NCI-H1105 treated with DMSO at 0.1 percent for 48 hours (cell line): ENCODE measurements around the gene C1orf146.
A peak's percentile ranks its signal among the peaks of the same experiment; 100 is the strongest.
"Not testable (repeated sequence)": the region's sequence is repeated elsewhere in the genome, so short reads cannot be mapped to it uniquely, and the experiment has no call there.

Experiments used
- DNase-seq: peaks from one replicate; lab custom pipeline; 2025; lab: John Stamatoyannopoulos, UW

C1orf146 gene

GRCh38 chr1:92274939-92275338, 57.2 kb downstream of the C1orf146 start:
- DNase-seq = no peak

- no peak for DNase-seq
Measured at GRCh38 chr1:92276082-92276481, 58.4 kb downstream of the C1orf146 start.

- DNase-seq = no peak
Measured at GRCh38 chr1:92277105-92277723, 59.5 kb downstream of the C1orf146 start.

- not testable (repeated sequence) for DNase-seq
Measured at GRCh38 chr1:92279781-92280180, 62.1 kb downstream of the C1orf146 start.

- not testable (repeated sequence) for DNase-seq
Measured at GRCh38 chr1:92281411-92281810, 63.7 kb downstream of the C1orf146 start.

- DNase-seq = peak; percentile 70
Measured at GRCh38 chr1:92291372-92291999, 73.8 kb downstream of the C1orf146 start.
